Dermis microvascular lymphatic vessel endothelial cell (primary cell): ENCODE data around the gene ANAPC5. TPM values are rescaled to one million over a fixed set of nuclear protein-coding genes. Genes with fewer than 3 reads are reported as not detected.
"Not testable (repeated sequence)": the region's sequence is repeated elsewhere in the genome, so short reads cannot be mapped to it uniquely, and the experiment has no call there.

Source experiments
- DNase-seq, 2 donors: peaks; one replicate each; pipeline versions ENCODE4 v3.0.0 to v3.0.0-alpha.2; 2010; ENCODE audit warnings: low read depth in 2 of 2
- total RNA-seq: library from RNA; depleted of rRNA; stranded (reverse); fragments of >200 nt; gene quantifications from 2 replicates; pipeline ENCODE4 v1.2.1, GENCODE V29; 2014

Gene ANAPC5
- total RNA-seq, 1 donor from 2014 or later: 115 TPM

DNA sequence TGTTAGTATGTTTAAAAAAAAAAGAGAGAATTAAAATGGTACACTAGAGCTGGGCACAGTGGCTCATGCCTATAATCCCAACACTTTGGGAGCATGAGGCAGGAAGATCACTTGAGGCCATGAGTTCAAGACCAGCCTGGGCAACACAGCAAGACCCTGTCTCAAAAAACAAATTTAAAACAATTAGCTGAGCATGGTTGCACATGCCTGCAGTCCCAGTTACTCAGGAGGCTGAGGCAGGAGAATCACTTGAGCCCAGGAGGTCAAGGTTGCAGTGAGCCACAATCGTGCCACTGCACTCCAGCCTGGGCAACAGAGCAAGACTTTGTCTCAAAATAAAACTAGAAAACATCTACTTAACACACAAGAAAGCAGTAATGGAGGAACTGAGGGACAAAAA is 42.0 kb downstream of the ANAPC5 start:
- not testable (repeated sequence) for DNase-seq

DNA sequence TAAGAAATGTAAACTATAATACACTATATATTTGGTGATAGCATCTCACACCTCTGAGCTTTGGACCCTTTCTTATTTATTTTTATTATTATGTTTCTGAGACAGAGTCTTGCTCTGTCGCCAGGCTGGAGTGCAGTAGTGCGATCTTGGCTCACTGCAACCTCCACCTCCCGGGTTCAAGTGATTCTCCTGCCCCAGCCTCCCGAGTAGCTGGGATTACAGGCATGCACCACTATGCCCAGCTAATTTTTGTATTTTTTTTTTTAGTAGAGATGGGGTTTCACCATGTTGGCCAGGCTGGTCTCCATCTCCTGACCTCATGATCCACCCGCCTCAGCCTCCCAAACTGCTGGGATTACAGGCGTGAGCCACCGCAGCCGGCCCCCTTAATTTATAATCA is 44.8 kb downstream of the ANAPC5 start:
- DNase-seq: not testable (repeated sequence)

DNA sequence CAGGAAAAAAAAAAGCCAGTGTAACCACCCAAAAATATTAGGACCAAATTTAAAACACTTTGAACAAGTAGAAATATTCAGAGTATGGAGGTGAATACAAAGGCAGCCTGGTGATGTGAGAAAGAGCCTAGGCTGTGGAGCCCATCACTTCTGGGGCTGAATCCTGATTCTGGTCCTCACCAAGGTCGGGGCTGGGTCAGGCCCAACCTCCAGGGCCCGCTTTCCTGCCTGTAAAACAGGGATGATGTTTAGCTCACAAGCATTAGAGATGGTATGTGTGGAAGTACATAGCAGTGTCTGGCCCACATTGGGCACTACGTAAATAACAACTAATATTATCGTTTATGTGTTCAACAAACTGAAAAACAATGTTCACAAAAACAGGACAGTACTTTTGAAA is 47.9 kb downstream of the ANAPC5 start:
- no peak for DNase-seq

DNA sequence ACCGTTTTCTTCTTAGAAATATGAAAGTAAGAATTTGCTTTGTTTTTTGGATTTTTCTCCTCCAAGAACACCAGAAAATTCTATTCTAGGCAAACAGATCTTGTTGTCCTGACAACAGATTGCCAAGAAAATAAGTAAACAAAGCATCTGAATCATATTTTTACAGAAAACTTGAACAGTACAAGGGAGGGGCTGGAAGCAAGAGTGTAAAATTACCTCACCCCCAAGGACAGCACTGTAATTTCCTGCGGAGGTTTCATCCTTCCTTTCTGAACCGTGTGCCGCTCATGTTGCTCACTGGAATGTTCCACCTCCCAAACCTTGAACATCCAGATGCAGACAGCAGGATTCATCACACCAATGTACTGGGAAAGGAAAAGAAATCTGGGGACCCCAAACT is 50.3 kb downstream of the ANAPC5 start:
- peak in 1 of 2 donors; percentile 13 for DNase-seq

DNA sequence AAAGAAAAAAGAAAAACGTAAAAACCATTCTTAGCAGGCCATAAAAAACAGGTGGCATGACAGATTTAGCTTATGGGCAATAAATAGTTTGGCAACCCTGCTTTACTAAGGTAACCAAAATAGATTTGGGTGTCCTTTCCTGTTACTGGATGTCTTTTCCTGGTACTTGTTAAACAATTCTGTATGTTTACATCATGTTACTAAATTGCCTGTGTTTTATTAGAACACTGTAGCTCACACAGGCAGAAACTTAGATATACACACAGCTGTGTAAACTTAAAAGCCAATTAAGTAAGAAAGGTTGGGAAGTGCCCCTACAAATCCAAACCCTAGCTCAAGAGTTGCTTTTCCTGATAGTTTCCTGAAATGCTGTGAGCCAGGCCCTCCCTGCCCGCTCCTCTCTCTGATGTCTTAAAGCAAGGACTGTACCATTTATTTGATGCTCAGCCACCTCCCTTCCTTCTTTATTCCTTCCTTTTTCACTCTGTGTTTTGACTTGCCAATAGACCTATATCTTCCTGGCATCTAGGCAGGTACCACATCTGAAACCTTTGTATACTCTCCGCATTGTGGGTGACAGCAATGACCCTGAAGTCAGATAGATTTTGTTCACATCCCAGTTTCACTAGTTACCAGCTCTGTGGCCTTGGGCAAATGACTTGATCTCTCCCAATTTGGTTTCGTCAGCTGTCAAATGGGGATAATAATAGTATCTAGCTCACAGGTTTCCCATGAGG is 52.0 kb downstream of the ANAPC5 start:
- DNase-seq: peak in 1 of 2 donors; percentile 53

DNA sequence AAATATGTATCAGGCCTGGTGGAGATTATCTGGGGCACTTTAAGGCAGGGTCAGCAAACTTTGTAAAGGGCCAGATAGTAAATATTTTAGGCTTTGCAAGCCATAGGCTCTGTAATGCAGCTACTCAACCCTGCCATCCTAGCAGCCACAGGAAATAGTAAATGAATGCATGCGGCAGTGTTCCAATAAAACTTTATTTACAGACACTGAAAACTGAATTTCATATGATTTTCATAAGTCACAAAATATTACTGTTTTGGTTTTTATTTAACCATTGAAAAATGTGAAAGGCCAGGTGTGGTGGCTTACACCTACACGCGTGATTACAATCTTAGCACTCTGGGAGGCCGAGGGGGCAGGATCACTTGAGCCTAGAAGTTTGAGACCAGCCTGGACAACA is 52.5 kb downstream of the ANAPC5 start:
- DNase-seq: no peak

DNA sequence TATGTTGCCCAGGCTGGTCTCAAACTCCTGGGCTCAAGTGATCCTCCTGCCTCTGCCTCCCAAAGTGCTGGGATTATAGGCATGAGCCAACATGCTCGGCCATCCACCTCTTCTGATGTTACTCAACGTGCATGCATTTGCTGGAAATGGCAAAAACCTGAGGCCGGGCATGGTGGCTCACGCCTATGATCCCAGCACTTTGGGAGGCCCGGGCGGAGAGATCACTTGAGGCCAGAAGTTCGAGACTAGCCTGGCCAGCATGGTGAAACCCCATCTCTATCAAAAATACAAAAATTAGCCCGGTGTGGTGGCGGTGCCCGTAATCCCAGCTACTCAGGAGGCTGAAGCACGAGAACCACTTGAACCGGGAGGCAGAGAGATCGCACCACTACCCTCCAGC is 53.8 kb downstream of the ANAPC5 start:
- not testable (repeated sequence) for DNase-seq

DNA sequence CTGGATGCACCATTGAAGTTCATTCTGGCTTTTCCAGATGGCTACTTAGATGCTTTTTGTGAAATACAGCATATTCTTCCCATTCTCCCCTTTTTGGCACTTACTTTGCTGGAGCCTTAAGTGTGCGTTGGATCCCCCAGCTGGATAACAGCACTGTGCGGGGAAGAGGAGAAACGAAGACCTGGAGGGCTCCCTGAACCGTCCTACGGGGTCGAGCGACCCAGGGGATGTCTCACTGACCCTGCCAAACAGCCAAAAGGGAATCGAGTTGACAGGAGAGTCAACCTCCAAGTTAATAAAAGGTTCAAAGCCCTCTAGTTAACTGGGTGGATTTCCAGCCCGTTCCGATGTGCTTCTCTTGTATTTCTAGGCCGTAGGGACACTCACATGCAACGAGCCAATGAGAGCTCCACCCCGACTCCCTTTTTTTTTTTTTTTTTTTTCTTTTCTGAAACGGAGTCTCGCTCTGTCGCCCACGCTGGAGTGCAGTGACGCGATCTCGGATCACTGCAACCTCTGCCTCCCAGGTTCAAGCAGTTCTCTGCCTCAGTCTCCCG is 54.7 kb downstream of the ANAPC5 start:
- peak in 1 of 2 donors; percentile 20 for DNase-seq

DNA sequence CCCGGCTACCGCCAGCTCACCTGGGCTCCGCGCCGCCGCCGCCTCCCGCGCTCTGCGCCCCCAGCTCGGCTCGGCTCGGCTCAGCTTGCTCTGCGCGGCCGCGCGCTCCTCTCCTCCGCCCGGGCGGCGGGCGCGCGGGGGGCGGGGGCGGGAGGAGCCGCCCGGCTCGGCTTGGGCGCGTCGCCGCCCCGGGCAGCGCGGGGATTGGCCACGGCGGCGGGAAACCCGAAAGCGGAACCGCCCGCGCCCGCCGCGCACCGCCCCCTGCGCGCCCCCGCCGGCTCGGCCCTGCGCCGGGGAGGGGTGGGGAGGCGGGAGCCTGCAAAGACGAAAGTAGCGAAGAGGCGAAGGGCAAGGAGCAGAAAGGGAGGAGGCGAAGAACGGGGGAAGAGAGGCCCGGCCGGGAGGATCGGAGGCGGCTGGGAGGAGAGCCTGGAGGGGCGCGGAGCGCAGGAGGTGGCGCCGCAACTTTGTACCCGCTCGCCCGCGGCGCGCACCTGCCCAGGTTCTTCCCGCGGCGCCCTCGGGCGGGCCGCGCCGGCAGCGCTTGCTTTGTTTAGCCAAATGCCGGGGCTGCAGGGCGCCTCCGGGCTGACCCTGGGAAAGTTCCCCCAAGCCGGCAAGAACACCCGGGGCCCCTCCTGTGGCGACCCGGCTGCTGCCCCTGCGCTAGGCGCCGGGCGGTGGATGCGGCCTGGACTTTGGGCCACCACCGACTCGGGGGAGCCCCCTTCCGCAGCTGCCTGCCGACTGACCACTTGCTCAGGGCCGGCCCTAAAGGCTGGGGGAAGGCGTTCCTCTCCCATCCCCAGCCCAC is 55.4 kb downstream of the ANAPC5 start, which contains the start of gene CAMKK2:
Gene CAMKK2, minus strand, starts transcription at position 92 of the 817 bp plus-strand sequence. CDS start 22,183 bp downstream, outside the sequence.
- peak in 1 of 2 donors; percentile 84 for DNase-seq

DNA sequence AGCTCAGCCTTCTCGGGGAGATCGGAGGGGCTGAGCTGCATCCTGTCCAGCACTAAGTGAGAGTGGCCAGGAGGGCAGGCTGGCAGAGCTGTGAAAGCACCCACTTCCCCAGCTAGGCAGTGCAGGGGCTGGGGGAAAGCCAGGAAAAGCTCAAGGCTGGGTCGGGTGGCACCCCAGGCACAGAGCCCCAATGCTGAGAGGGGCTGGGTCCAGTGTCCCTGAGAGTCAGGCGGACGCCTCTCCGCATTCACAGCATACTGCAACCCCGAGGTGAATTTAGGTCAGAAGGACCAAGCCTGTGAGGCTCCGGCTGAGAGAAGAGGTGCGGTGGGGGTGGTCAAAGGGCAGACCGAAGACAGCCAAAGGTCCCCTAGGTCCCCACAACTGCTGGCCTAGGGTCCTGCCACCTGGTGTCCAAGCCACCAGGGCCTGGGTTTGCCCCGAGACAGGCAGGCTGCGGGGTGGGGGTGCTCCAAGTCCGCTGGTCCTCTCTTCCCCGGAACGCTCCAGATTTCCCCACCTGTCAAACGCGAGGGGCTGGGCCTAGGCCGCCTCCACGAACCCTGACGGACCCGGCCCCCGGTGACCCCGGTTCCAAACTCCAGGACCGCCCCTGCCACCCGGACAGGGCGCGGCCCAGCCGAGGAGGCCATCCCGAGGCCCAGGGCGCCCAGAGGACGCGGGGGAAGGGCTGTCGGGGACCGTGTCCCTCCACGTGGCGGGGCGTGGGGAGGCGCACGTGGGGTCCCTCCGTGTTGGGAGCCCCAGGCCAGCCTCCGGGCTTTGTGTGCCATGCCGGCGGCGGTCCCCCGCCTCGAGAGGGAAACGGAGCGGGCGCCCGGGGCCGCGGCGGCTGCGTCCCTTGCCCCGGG is 56.2 kb downstream of the ANAPC5 start:
- DNase-seq: peak in 1 of 2 donors; percentile 27

DNA sequence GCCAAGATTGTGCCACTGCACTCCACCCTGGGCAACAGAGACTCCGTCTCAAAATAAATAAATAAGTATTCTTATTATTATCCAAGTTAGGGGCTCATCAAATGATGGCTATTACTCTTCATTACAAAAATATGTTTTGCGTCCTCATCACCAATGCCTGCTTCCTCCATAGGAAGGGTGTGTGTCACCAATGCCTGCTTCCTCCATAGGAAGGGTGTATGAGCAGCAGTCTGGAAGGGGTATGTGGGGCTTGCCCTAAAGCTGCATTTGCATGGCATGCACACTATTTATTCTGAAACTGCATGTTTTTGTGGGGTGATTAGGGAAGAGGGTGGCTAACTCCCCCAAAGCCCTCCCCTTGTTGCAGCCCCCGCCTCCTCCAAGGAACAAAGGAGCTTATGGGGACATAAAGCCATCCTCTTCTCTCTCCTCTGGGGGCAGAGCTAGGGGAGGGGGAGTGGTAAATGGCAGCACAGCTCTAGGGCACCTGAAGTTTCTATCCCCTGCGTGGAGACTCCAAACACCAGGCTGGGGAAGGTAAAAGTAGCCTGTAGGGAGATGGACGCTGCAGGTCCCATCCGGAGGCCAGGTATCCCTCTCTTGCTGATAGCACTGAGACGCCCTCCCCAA is 57.0 kb downstream of the ANAPC5 start:
- peak in 1 of 2 donors; percentile 28 for DNase-seq

DNA sequence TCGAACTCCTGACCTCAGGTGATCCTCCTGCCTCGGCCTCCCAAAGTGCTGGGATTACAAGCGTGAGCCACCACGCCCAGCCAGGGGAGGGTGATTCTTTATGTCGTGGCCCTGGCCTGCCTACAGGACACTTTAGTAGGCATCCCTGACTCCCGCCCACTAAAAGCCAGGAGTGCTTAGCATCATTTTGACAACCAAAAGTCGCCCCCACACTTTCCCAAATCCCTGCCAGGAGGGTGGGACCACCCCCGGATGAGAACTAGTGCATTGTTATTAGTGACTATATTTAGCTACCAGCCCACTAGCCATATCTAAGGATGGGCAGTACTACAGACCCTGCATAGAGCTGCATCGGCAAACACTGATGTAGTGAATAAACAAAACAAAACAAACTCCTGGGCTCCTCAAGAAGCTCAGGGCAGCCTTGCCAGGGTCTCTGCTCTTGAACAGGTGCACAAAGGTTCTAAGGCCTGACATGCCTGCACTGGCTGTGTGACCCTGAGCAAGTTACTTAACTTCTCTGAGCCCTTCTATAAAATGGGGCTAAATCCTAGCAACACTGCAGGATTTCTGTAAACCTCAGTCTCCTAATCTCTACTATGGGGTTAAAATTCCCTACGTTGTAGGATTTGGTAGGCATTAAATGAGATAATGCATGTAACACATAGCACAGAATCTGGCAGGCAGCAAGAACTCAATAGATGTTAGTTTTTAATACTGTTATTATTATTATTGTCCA is 57.9 kb downstream of the ANAPC5 start:
- DNase-seq: no peak

DNA sequence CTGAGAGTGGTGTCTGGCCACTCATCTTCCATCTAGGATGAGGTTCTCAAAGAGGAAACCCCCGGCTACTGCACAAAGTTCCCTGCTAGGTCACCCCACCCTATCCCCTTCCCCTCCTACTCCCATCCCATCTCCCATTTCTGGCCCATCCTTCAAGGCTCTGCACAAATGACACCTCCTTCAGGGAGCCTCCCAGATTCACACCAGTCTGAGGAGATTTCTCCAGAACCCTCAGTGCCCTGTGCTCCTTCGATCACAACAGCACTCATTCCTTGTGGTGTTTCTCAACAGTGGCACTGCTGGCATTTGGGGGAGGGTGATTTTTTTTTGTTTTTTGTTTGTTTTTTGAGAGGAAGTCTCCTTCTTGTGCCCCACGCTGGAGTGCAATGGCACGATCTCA is 58.6 kb downstream of the ANAPC5 start:
- DNase-seq: no peak

DNA sequence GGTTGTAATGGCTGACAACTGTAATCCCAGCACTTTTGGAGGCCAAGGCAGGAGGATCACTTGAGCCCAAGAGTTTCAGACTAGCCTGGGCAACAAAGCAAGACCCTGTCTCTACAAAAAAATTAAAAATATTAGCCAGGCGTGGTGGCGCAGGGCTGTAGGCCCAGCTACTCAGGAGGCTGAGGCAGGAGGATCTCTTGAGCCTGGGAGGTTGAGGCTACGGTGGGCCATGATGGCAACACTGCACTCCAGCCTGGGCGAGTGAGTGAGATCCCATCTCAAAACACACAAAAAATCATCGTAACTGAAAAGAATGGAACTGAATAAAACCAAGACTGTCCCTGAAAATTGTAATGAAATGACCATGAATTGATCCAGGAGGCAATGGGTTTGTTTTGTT is 61.8 kb downstream of the ANAPC5 start:
- no peak for DNase-seq

DNA sequence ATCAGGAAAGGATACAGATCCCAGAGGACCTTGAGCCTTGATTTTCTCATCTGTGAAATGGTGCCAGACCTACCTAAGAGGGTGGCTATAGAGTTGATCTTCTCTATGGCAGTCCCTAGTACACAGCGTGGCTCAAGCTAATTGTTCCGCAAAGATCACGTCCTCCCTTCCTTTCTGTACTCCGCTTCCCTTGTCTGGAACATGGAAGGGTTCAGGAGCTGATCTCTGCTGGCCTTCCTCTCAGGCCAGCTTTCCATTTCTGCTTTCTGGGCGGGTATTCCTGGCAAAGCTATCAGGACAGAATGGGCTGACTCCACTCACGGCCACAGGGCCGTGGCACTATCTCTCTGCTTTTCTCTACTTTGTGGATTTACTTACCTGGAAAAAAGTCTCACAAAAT is 62.2 kb downstream of the ANAPC5 start:
- no peak for DNase-seq

DNA sequence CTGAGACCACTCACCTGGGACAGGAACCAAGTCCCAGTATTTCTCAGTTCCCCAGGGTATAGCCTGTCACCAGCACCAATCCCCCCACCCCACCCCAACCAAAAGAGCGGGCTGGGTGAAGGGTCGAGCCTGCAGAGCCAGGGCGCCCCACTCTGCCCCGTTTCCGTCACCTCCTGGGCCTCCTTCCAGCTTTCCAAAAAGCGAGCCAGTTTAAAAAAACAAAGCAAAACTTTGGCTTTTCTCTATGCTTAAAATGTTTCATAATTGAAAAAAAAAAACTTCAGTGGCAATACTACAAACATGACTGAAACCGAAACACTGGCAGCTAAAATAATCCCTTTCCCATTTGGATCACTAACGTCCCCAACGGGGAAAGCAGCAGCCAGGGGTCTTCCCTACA is 63.2 kb downstream of the ANAPC5 start:
- DNase-seq: no peak

DNA sequence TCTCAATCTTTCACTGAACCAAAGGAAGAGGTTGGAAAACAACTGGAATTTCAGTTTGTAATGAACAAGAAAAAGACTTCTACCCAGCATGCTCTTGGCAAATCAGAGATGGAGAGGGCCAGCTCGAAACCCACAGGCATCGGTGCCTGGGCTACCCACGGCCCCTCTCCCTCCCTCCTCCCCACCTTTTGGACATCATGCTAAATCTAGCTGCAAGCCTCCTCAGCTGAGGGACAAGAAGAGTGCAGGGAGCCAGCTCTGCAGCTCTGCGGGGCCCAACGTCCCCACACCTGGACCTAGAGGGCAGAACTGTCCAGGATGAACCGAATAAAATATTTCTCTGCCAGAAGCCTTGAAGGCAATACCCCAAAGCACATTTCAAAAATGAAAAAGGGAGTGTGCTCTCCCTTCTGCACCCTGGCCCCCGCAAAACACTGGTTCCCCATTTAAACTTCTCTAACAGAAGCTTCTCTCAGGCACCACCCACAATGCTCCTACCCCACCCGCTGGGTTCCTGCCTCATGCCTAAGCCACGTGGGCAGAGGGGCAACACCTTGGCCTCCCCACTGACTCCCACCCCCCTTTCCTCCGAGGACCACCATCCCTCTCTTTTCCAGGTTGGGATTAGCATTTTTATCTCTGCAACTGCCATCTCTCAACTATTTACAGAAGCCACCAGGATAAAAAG is 63.9 kb downstream of the ANAPC5 start:
- DNase-seq: no peak

DNA sequence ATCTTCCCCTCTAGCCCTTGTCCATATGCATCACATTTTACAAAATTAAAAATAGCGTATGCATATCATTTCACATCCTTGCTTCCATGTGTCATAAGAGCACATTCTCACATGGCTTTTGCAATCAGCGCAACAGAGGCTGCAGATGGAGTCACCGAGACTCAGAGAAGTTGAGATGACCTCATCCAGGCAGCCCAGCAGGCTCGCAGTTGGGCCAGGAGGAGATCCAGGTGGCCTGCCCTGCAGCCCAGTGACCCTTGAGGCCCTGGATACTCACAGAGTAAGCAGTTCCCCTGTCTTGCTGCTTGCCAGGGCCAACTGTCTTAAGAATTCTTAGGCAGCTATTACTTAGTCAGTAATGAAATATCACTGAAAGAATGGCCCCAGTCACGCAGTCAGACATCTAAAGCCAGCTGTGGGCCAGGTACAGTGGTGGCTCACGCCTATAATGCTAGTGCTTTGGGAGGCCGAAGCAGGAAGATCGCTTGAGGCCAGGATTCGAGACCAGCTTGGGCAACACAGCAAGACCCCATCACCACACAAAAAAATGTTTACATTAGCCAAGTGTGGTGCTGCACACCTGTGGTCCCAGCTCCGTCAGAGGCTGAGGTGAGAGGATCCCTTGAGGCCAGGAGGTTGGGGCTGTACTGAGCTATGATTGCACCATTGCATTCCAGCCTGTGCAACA is 64.8 kb downstream of the ANAPC5 start:
- DNase-seq: no peak

DNA sequence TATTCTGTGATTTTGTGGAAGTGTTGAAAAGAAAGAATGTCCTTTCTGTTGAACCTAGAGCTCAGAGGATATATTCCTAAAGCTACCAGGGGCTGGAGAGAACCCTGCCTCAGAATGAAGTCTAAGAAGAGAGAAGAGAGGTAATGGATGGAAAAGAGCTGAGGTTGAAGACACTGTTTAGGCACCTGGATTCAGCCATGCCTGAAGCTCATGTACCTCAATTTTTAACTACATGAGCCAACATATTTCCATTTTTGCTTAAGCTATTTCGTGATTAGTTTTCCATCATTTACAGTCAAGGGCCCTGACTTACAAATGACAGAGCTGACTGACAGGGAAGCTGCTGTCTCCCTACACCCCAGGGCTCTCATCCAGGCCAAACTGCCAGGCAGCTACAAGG is 66.4 kb downstream of the ANAPC5 start:
- no peak for DNase-seq
